ENCODE data around the gene ITGB4. TPM values are rescaled to one million over a fixed set of nuclear protein-coding genes. Genes with fewer than 3 reads are reported as not detected.

Gene ITGB4
- total RNA-seq, 1 experiment from 2014 or later = 0.15 TPM

- DNase-seq (ENCODE audit: low spot score) = no peak
Observed at GRCh38 chr17:75697651-75698291, 23.5 kb upstream of the ITGB4 start.

GRCh38 chr17:75698659-75699058 lies 22.6 kb upstream of the ITGB4 start:
- DNase-seq (ENCODE audit: low spot score) = no peak

GRCh38 chr17:75701288-75701687 lies 20.0 kb upstream of the ITGB4 start:
- no peak for DNase-seq (ENCODE audit: low spot score)

GRCh38 chr17:75703191-75703590 lies 18.1 kb upstream of the ITGB4 start:
- DNase-seq (ENCODE audit: low spot score) = no peak

- DNase-seq (ENCODE audit: low spot score) = no peak
Observed at GRCh38 chr17:75703591-75703990, 17.7 kb upstream of the ITGB4 start.

GRCh38 chr17:75704963-75705875 lies 16.0 kb upstream of the ITGB4 start:
- DNase-seq (ENCODE audit: low spot score) = no peak

GRCh38 chr17:75706042-75706728 lies 15.1 kb upstream of the ITGB4 start:
- DNase-seq (ENCODE audit: low spot score) = no peak

- peak; percentile 73 for DNase-seq (ENCODE audit: low spot score)
Observed at GRCh38 chr17:75707079-75707571, 14.1 kb upstream of the ITGB4 start.

- no peak for DNase-seq (ENCODE audit: low spot score)
Observed at GRCh38 chr17:75712446-75712845, 8.8 kb upstream of the ITGB4 start.

GRCh38 chr17:75719732-75720131 lies 1.5 kb upstream of the ITGB4 start:
- no peak for DNase-seq (ENCODE audit: low spot score)

- no peak for DNase-seq (ENCODE audit: low spot score)
Observed at GRCh38 chr17:75721463-75722011, 278 bp downstream of the ITGB4 start.

GRCh38 chr17:75722076-75722475 lies 817 bp downstream of the ITGB4 start:
- DNase-seq (ENCODE audit: low spot score) = no peak

- no peak for DNase-seq (ENCODE audit: low spot score)
Observed at GRCh38 chr17:75722542-75723095, 1.4 kb downstream of the ITGB4 start.

- DNase-seq (ENCODE audit: low spot score) = no peak
Observed at GRCh38 chr17:75723171-75723930, 2.1 kb downstream of the ITGB4 start.

- no peak for DNase-seq (ENCODE audit: low spot score)
Observed at GRCh38 chr17:75724016-75725003, 3.1 kb downstream of the ITGB4 start.

GRCh38 chr17:75725504-75725903 lies 4.2 kb downstream of the ITGB4 start:
- no peak for DNase-seq (ENCODE audit: low spot score)

- DNase-seq (ENCODE audit: low spot score) = no peak
Observed at GRCh38 chr17:75727391-75727790, 6.1 kb downstream of the ITGB4 start.

- no peak for DNase-seq (ENCODE audit: low spot score)
Observed at GRCh38 chr17:75729351-75729750, 8.1 kb downstream of the ITGB4 start.

- DNase-seq (ENCODE audit: low spot score) = no peak
Observed at GRCh38 chr17:75730065-75730464, 8.8 kb downstream of the ITGB4 start.
